H1 (cell line): ENCODE data around the gene GPR15. TPM values are rescaled to one million over a fixed set of nuclear protein-coding genes. Genes with fewer than 3 reads are reported as not detected.

Source experiments
- CTCF ChIA-PET: fragments of 300-600 bp; sonication (Branson Sonifier 250); formaldehyde crosslinking; loops from one replicate; lab custom pipeline; 2021; ENCODE audit not compliant: partially characterized antibody; lab: Charles Lee
- POLR2A ChIA-PET: fragments of 300-600 bp; sonication (Branson Sonifier 250); formaldehyde crosslinking; loops from one replicate; lab custom pipeline; 2021; ENCODE audit warnings: inconsistent platforms; ENCODE audit not compliant: partially characterized antibody; lab: Charles Lee
- DNase-seq, 2 experiments: peaks; one replicate each; pipeline versions ENCODE4 v3.0.0 to v3.0.0-alpha.2; 2010 to 2022; ENCODE audit warnings: low spot score in 2 of 2, low read depth in 1 of 2, mixed read lengths in 1 of 2
- FAIRE-seq: peaks from 2 replicates; lab custom pipeline; 2011; peaks lifted over from hg19 to GRCh38; lab: Jason Lieb, UNC
- H2AFZ ChIP-seq: 2 replicates; pipeline ENCODE4 v1.8.1; 2012; ENCODE audit warnings: low read length, inconsistent platforms
- H2AK5ac ChIP-seq: 2 replicates; pipeline ENCODE4 v1.6.1; 2013; ENCODE audit warnings: low read depth, low read length
- H2BK120ac ChIP-seq: replicated peaks from 2 replicates; pipeline ENCODE3; 2013; ENCODE audit warnings: low read depth, low read length, inconsistent platforms
- H2BK12ac ChIP-seq: 2 replicates; pipeline ENCODE4 v1.6.1; 2013; ENCODE audit warnings: low read depth, low read length
- H2BK15ac ChIP-seq: 2 replicates; pipeline ENCODE4 v1.6.1; 2013; ENCODE audit warnings: low read length
- H2BK20ac ChIP-seq: 2 replicates; pipeline ENCODE4 v1.6.1; 2013; ENCODE audit warnings: low read length
- H2BK5ac ChIP-seq: 2 replicates; pipeline ENCODE4 v1.6.1; 2013; ENCODE audit warnings: low read depth, low read length
- H3K14ac ChIP-seq: 2 replicates; pipeline ENCODE4 v1.6.1; 2013; ENCODE audit warnings: inconsistent platforms; ENCODE audit not compliant: insufficient read length
- H3K18ac ChIP-seq: 2 replicates; pipeline ENCODE4 v1.6.1; 2013; ENCODE audit warnings: low read length; ENCODE audit errors: extremely low read depth
- H3K23ac ChIP-seq: 2 replicates; pipeline ENCODE4 v1.6.1; 2013; ENCODE audit warnings: inconsistent platforms; ENCODE audit not compliant: insufficient read length
- H3K23me2 ChIP-seq: 2 replicates; pipeline ENCODE4 v1.6.1; 2013; ENCODE audit warnings: low read depth, low read length
- H3K27ac ChIP-seq: 2 replicates; pipeline ENCODE4 v1.6.1; 2011; ENCODE audit warnings: low read depth, low read length, inconsistent platforms
- H3K27me3 ChIP-seq, 4 experiments: replicated peaks in 1 of 4; 1 replicate in 1 of 4; 2 replicates in 3 of 4; pipeline versions ENCODE4 v1.6.1 to v1.8.1; 2011 to 2013; ENCODE audit warnings: low read length in 3 of 4, mild to moderate bottlenecking in 3 of 4, inconsistent platforms in 2 of 4, mixed read lengths in 2 of 4, moderate library complexity in 1 of 4; ENCODE audit not compliant: control insufficient read depth in 3 of 4, insufficient read depth in 3 of 4; ENCODE audit errors: extremely low read depth in 1 of 4
- H3K36me3 ChIP-seq, 4 experiments: 2 replicates each; pipeline versions ENCODE4 v1.6.1 to v1.8.1; 2011 to 2013; ENCODE audit warnings: mild to moderate bottlenecking in 4 of 4, low read length in 3 of 4, moderate library complexity in 2 of 4, control low read depth in 1 of 4, inconsistent platforms in 1 of 4; ENCODE audit not compliant: insufficient read depth in 4 of 4, control insufficient read depth in 2 of 4
- H3K4ac ChIP-seq: replicated peaks from 2 replicates; pipeline ENCODE3; 2013; ENCODE audit warnings: low read length, low read depth, mixed read lengths, inconsistent platforms; ENCODE audit not compliant: insufficient read length
- H3K4me1 ChIP-seq, 4 experiments: replicated peaks in 1 of 4; 1 replicate in 1 of 4; 2 replicates in 3 of 4; pipeline versions ENCODE4 v1.6.1 to v1.8.1; 2011 to 2013; ENCODE audit warnings: low read length in 3 of 4, inconsistent platforms in 2 of 4, mixed read lengths in 1 of 4; ENCODE audit not compliant: insufficient read depth in 4 of 4, control insufficient read depth in 3 of 4
- H3K4me2 ChIP-seq, 2 experiments: 2 replicates each; pipeline versions ENCODE4 v1.6.1 to v1.8.1; 2011 to 2013; ENCODE audit warnings: low read depth in 2 of 2, low read length in 2 of 2, control low read depth in 1 of 2, inconsistent platforms in 1 of 2, mild to moderate bottlenecking in 1 of 2; ENCODE audit not compliant: insufficient read depth in 1 of 2
- H3K4me3 ChIP-seq, 4 experiments: fragments of 200-600, 300-600 bp in 1 of 4; sonication (generic), shearing (Covaris generic), sonication (Bioruptor Twin) in 1 of 4; 2 replicates each; pipeline versions ENCODE4 v1.5.1 to v1.8.1; 2011 to 2016; ENCODE audit warnings: low read length in 4 of 4, low read depth in 3 of 4, control low read depth in 2 of 4, inconsistent platforms in 2 of 4, mild to moderate bottlenecking in 2 of 4, mixed read lengths in 1 of 4, moderate library complexity in 1 of 4; ENCODE audit not compliant: insufficient read depth in 2 of 4; ENCODE audit errors: extremely low read depth in 1 of 4
- H3K56ac ChIP-seq: replicated peaks from 2 replicates; pipeline ENCODE3; 2013; ENCODE audit warnings: low read depth, mild to moderate bottlenecking, mixed read lengths, low read length, inconsistent platforms; ENCODE audit not compliant: insufficient read length
- H3K79me1 ChIP-seq: 2 replicates; pipeline ENCODE4 v1.6.1; 2013; ENCODE audit warnings: low read depth, low read length, control low read depth
- H3K79me2 ChIP-seq, 2 experiments: 2 replicates each; pipeline versions ENCODE4 v1.6.1 to v1.8.1; 2012 to 2013; ENCODE audit warnings: low read length in 2 of 2, mild to moderate bottlenecking in 2 of 2, inconsistent platforms in 1 of 2; ENCODE audit not compliant: insufficient read depth in 2 of 2, control insufficient read depth in 1 of 2
- H3K9ac ChIP-seq, 4 experiments: replicated peaks in 1 of 4; 1 replicate in 1 of 4; 2 replicates in 3 of 4; pipeline versions ENCODE4 v1.6.1 to v1.8.1; 2011 to 2013; ENCODE audit warnings: low read depth in 3 of 4, low read length in 3 of 4, control low read depth in 2 of 4, mild to moderate bottlenecking in 2 of 4, moderate library complexity in 2 of 4, inconsistent platforms in 1 of 4; ENCODE audit errors: extremely low read depth in 1 of 4
- H3K9me3 ChIP-seq, 2 experiments: 2 replicates each; pipeline versions ENCODE4 v1.6.1 to v1.8.1; 2012 to 2013; ENCODE audit warnings: mild to moderate bottlenecking in 2 of 2, moderate library complexity in 2 of 2, control low read depth in 1 of 2, inconsistent platforms in 1 of 2, low read depth in 1 of 2, low read length in 1 of 2, mixed read lengths in 1 of 2; ENCODE audit not compliant: insufficient read depth in 2 of 2
- H4K20me1 ChIP-seq, 2 experiments: replicated peaks in 1 of 2; 2 replicates each; pipeline versions ENCODE3 to v1.8.1; 2011 to 2013; ENCODE audit warnings: inconsistent platforms in 2 of 2, low read length in 2 of 2, mild to moderate bottlenecking in 1 of 2; ENCODE audit not compliant: insufficient read depth in 2 of 2, control insufficient read depth in 1 of 2
- H4K5ac ChIP-seq: 2 replicates; pipeline ENCODE4 v1.6.1; 2013; ENCODE audit warnings: low read length, low read depth, mixed read lengths, inconsistent platforms; ENCODE audit not compliant: insufficient read length
- H4K8ac ChIP-seq: 2 replicates; pipeline ENCODE4 v1.8.0; 2013; ENCODE audit warnings: mild to moderate bottlenecking, moderate library complexity, low read length, inconsistent platforms; ENCODE audit not compliant: insufficient read depth; ENCODE audit errors: extremely low read depth
- H4K91ac ChIP-seq: replicated peaks from 2 replicates; pipeline ENCODE3; 2013; ENCODE audit warnings: low read length, mixed read lengths, inconsistent platforms; ENCODE audit not compliant: insufficient read length
- SP2 ChIP-seq: IDR thresholded peaks from 2 replicates; pipeline ENCODE4 v1.6.1; 2012; ENCODE audit warnings: mild to moderate bottlenecking, low read length, inconsistent platforms
- SP4 ChIP-seq: IDR thresholded peaks from 2 replicates; pipeline ENCODE4 v1.6.1; 2012; ENCODE audit warnings: low read length, inconsistent platforms
- TAF1 ChIP-seq: IDR thresholded peaks from 2 replicates; pipeline ENCODE4 v1.6.1; 2011; ENCODE audit warnings: mild to moderate bottlenecking, low read depth, low read length
- WGBS, 2 experiments: shearing (Covaris generic) in 1 of 2; methylation state at CpG; one replicate each; pipeline versions ENCODE4 v1.1.6 to v1.1.7; 2013 to 2015; ENCODE audit warnings: low lambda C conversion rate in 2 of 2, mixed read lengths in 2 of 2, inconsistent platforms in 1 of 2, low coverage in 1 of 2, missing lambda C conversion rate in 1 of 2; ENCODE audit not compliant: insufficient replicate concordance in 2 of 2, insufficient coverage in 1 of 2, insufficient read length in 1 of 2; ENCODE audit errors: extremely low coverage in 1 of 2, missing lambda C conversion rate in 1 of 2; 5-methylcytosine and 5-hydroxymethylcytosine counted together
- polyA plus RNA-seq, 7 experiments: library from polyadenylated mRNA; depleted of rRNA in 3 of 7; stranded (reverse) in 5 of 7; unstranded in 2 of 7; fragments of >200 nt in 5 of 7; fragments of 200-250 nt in 2 of 7; gene quantifications; 1 replicate in 5 of 7; 2 replicates in 1 of 7; 4 replicates in 1 of 7; pipeline versions ENCODE4 v1.2.1 to v1.2.3, GENCODE V29; 2011 to 2013; ENCODE audit warnings: missing spikeins in 2 of 7, mixed read lengths in 2 of 7
- total RNA-seq: library from RNA; stranded (reverse); fragmentation: NEBNext Ultra II Directional; extraction: Animal tissue kit (Norgen Biotek cat#: 25700); gene quantifications from 2 replicates; pipeline ENCODE4 v1.2.1, GENCODE V29; 2021

The GPR15 gene
- total and polyA plus RNA-seq, 2 of the 8 experiments (the other 6 are each of a cell fraction or from before 2014, with no cell fraction given): not detected

GRCh38 chr3:98563661-98564281, 32.0 kb downstream of the GPR15 start:
- FAIRE-seq: no peak
- no peaks in the 10 kb centered on the region for H3K79me1 ChIP-seq
- H2BK5ac ChIP-seq: no peak overlapping the region
- no peak overlapping the region for H3K4me2 ChIP-seq
- no peak overlapping the region for H3K4ac ChIP-seq
- no peaks in the 10 kb centered on the region for H3K27me3 ChIP-seq
- no peak overlapping the region for H4K8ac ChIP-seq
- no peak overlapping the region for H4K5ac ChIP-seq
- POLR2A ChIA-PET: no interaction called here
- no peak overlapping the region for H3K18ac ChIP-seq
- no peaks in the 10 kb centered on the region for H3K79me2 ChIP-seq
- H3K9ac ChIP-seq: no peak overlapping the region
- H3K36me3 ChIP-seq: no peaks in the 10 kb centered on the region
- H2BK20ac ChIP-seq: no peak overlapping the region
- H2BK15ac ChIP-seq: no peak overlapping the region
- CTCF ChIA-PET: interaction anchor here (2.2 kb wide), 1 partner anchor 10 kb away, joined by 5 read pairs; no protein-coding TSS in a partner anchor
- 88% methylated on average over 4 of the region's 4 CpGs; no CpG with 5 or more reads in 1 of the 2 experiments for WGBS, 2 experiments
- H2AFZ ChIP-seq: no peak overlapping the region
- H2BK120ac ChIP-seq: no peak overlapping the region
- no peaks in the 10 kb centered on the region for H3K23me2 ChIP-seq
- H2AK5ac ChIP-seq: no peak overlapping the region
- H3K14ac ChIP-seq: no peak overlapping the region
- no peaks in the 10 kb centered on the region for H4K20me1 ChIP-seq
- no peak overlapping the region for H3K27ac ChIP-seq
- no peak for DNase-seq
- TF ChIP-seq SP2 (no peak), TAF1 (no peak), SP4 (no peak)
- TF ChIP-seq, all 59 proteins: peak for 0
- no peaks in the 10 kb centered on the region for H3K4me1 ChIP-seq
- no peaks in the 10 kb centered on the region for H3K9me3 ChIP-seq
- H3K23ac ChIP-seq: no peak overlapping the region
- H4K91ac ChIP-seq: no peak overlapping the region
- H3K4me3 ChIP-seq: no peak overlapping the region
- H2BK12ac ChIP-seq: no peak overlapping the region
- no peak overlapping the region for H3K56ac ChIP-seq
